Fibroblast of the aortic adventitia (primary cell): ENCODE data around the gene RELL2. TPM values are rescaled to one million over a fixed set of nuclear protein-coding genes. Genes with fewer than 3 reads are reported as not detected.

ENCODE experiments used
- DNase-seq: peaks from one replicate; pipeline ENCODE4 v3.0.0-alpha.2; 2010; ENCODE audit warnings: low read depth
- H3K4me3 ChIP-seq: 2 replicates; pipeline ENCODE4 v1.5.1; 2011; ENCODE audit warnings: low read depth, mild to moderate bottlenecking, control low read depth, low read length, moderate library complexity
- CTCF ChIP-seq: IDR thresholded peaks from 2 replicates; pipeline ENCODE4 v1.5.1; 2011; ENCODE audit warnings: mild to moderate bottlenecking, low read length, control low read depth, inconsistent platforms; ENCODE audit not compliant: insufficient read depth
- total RNA-seq: library from RNA; depleted of rRNA; stranded (reverse); fragments of >200 nt; gene quantifications from 2 replicates; pipeline ENCODE4 v1.2.3, GENCODE V29; 2012; ENCODE audit warnings: low replicate concordance

Gene RELL2
- 2.6 and 6.6 TPM in 2 replicates for total RNA-seq

GRCh38 chr5:141636413-141637122 is at the start of gene RELL2, which contains the start of gene HDAC3:
RELL2 (plus strand) TSS chr5:141636997; CDS start chr5:141638226, 1,229 bp downstream.
HDAC3 (minus strand) TSS chr5:141636849; CDS start chr5:141636790, 59 bp downstream.
- TF ChIP-seq CTCF, result no peak
- DNase-seq, result peak; percentile 81
- H3K4me3 ChIP-seq, result peak within 1 kb of the TSS; percentile 100

- DNase-seq, result no peak
- no peak overlapping the region for H3K4me3 ChIP-seq
- no peak for TF ChIP-seq CTCF
Observed at GRCh38 chr5:141590127-141590526, 46.7 kb upstream of the RELL2 start.

- H3K4me3 ChIP-seq, result no peak overlapping the region
- no peak for TF ChIP-seq CTCF
- DNase-seq, result no peak
Observed at GRCh38 chr5:141596867-141597266, 39.9 kb upstream of the RELL2 start.

GRCh38 chr5:141597394-141597793 is 39.4 kb upstream of the RELL2 start:
- DNase-seq, result no peak
- no peak for TF ChIP-seq CTCF
- H3K4me3 ChIP-seq, result no peak overlapping the region

- H3K4me3 ChIP-seq, result no peak overlapping the region
- no peak for DNase-seq
- no peak for TF ChIP-seq CTCF
Observed at GRCh38 chr5:141597814-141598213, 39.0 kb upstream of the RELL2 start.

- no peak overlapping the region for H3K4me3 ChIP-seq
- peak; percentile 34 for DNase-seq
- TF ChIP-seq CTCF, result no peak
Observed at GRCh38 chr5:141598391-141599345, 38.1 kb upstream of the RELL2 start.
